IPS DF 6.9 (cell line): ENCODE measurements around the gene LRFN4.

Experiments used
- DNase-seq: peaks from one replicate; pipeline ENCODE4 v3.0.0-alpha.2; 2013; ENCODE audit warnings: low read depth, low spot score
- H3K27ac ChIP-seq: one replicate; pipeline ENCODE4 v1.5.1; 2013; ENCODE audit warnings: low read length, control low read depth
- H3K27me3 ChIP-seq: 2 replicates; pipeline ENCODE4 v1.6.1; 2013; ENCODE audit warnings: mild to moderate bottlenecking, low read length; ENCODE audit not compliant: control insufficient read depth, insufficient read depth
- H3K36me3 ChIP-seq: 2 replicates; pipeline ENCODE4 v1.6.1; 2013; ENCODE audit warnings: low read length; ENCODE audit not compliant: control insufficient read depth, insufficient read depth
- H3K4me1 ChIP-seq: 2 replicates; pipeline ENCODE4 v1.6.1; 2013; ENCODE audit warnings: low read length; ENCODE audit not compliant: control insufficient read depth, insufficient read depth
- H3K4me3 ChIP-seq: 2 replicates; pipeline ENCODE4 v1.5.1; 2013; ENCODE audit warnings: mild to moderate bottlenecking, low read length
- H3K9me3 ChIP-seq: 2 replicates; pipeline ENCODE4 v1.6.1; 2013; ENCODE audit warnings: low read length, inconsistent platforms; ENCODE audit not compliant: control insufficient read depth, insufficient read depth
- WGBS: extraction: QIAGEN DNeasy Blood & Tissue Kit; methylation state at CpG from one replicate; pipeline ENCODE4 v1.1.7; 2013; ENCODE audit warnings: mixed read lengths, missing lambda C conversion rate; ENCODE audit not compliant: insufficient read length, insufficient coverage; 5-methylcytosine and 5-hydroxymethylcytosine counted together

LRFN4 gene

GRCh38 chr11:66858186-66858938 is 1.5 kb downstream of the LRFN4 start:
- H3K4me1 ChIP-seq = peaks cover 3% of the 10 kb centered on the region
- no peaks in the 10 kb centered on the region for H3K9me3 ChIP-seq
- H3K27me3 ChIP-seq = no peaks in the 10 kb centered on the region
- H3K36me3 ChIP-seq = peaks cover 19% of the 10 kb centered on the region; the same call in 1 of the 2 replicates
- H3K4me3 ChIP-seq = no peak overlapping the region
- H3K27ac ChIP-seq = no peak overlapping the region
- DNase-seq = no peak
- no CpG with 5 or more reads among the region's 62 CpGs for WGBS

- H3K27ac ChIP-seq = no peak overlapping the region
- WGBS = no CpG with 5 or more reads among the region's 29 CpGs
Measured at GRCh38 chr11:66858939-66859685, 2.2 kb downstream of the LRFN4 start.

GRCh38 chr11:66859686-66860448 is 3.0 kb downstream of the LRFN4 start:
- WGBS = no CpG with 5 or more reads among the region's 41 CpGs
- Histone ChIP-seq H3K4me3 (no peak overlapping the region), H3K36me3 (peaks cover 19% of the 10 kb centered on the region; the same call in 1 of the 2 replicates), H3K27ac (no peak overlapping the region), H3K4me1 (peaks cover 3% of the 10 kb centered on the region), H3K9me3 (no peaks in the 10 kb centered on the region), H3K27me3 (no peaks in the 10 kb centered on the region)
- no peak for DNase-seq

More at GRCh38 chr11:66858939-66859685, 2.2 kb downstream of the LRFN4 start:
- H3K9me3 ChIP-seq = no peaks in the 10 kb centered on the region
- peaks cover 3% of the 10 kb centered on the region for H3K4me1 ChIP-seq
- H3K27me3 ChIP-seq = no peaks in the 10 kb centered on the region
- H3K4me3 ChIP-seq = no peak overlapping the region
- H3K36me3 ChIP-seq = peaks cover 19% of the 10 kb centered on the region; the same call in 1 of the 2 replicates
- DNase-seq = no peak

- H3K27me3 ChIP-seq = no peaks in the 10 kb centered on the region
- DNase-seq = no peak
- H3K4me1 ChIP-seq = peaks cover 3% of the 10 kb centered on the region
- H3K4me3 ChIP-seq = no peak overlapping the region
- no peak overlapping the region for H3K27ac ChIP-seq
- no peaks in the 10 kb centered on the region for H3K9me3 ChIP-seq
- peaks cover 19% of the 10 kb centered on the region; the same call in 1 of the 2 replicates for H3K36me3 ChIP-seq
- WGBS = no CpG with 5 or more reads among the region's 18 CpGs
Measured at GRCh38 chr11:66860449-66860831, 3.6 kb downstream of the LRFN4 start.

GRCh38 chr11:66861038-66861773 is 4.3 kb downstream of the LRFN4 start:
- no CpG with 5 or more reads among the region's 32 CpGs for WGBS
- H3K4me1 ChIP-seq = no peaks in the 10 kb centered on the region; the same call in 1 of the 2 replicates
- peaks cover 19% of the 10 kb centered on the region; the same call in 1 of the 2 replicates for H3K36me3 ChIP-seq
- no peaks in the 10 kb centered on the region for H3K27me3 ChIP-seq
- H3K9me3 ChIP-seq = no peaks in the 10 kb centered on the region
- no peak for DNase-seq
- no peak overlapping the region for H3K4me3 ChIP-seq
- H3K27ac ChIP-seq = no peak overlapping the region

GRCh38 chr11:66861774-66862558 is 5.1 kb downstream of the LRFN4 start:
- no peak for DNase-seq
- H3K27me3 ChIP-seq = no peaks in the 10 kb centered on the region
- WGBS = no CpG with 5 or more reads among the region's 30 CpGs
- no peaks in the 10 kb centered on the region for H3K9me3 ChIP-seq
- H3K4me1 ChIP-seq = no peaks in the 10 kb centered on the region; the same call in 1 of the 2 replicates
- H3K27ac ChIP-seq = no peak overlapping the region
- peaks cover 19% of the 10 kb centered on the region; the same call in 1 of the 2 replicates for H3K36me3 ChIP-seq
- H3K4me3 ChIP-seq = no peak overlapping the region

- Histone ChIP-seq H3K36me3 (peaks cover 19% of the 10 kb centered on the region; the same call in 1 of the 2 replicates), H3K9me3 (no peaks in the 10 kb centered on the region), H3K27me3 (no peaks in the 10 kb centered on the region), H3K27ac (no peak overlapping the region), H3K4me3 (no peak overlapping the region), H3K4me1 (no peaks in the 10 kb centered on the region; the same call in 1 of the 2 replicates)
- DNase-seq = no peak
- WGBS = no CpG with 5 or more reads among the region's 11 CpGs
Measured at GRCh38 chr11:66862559-66863037, 5.7 kb downstream of the LRFN4 start.

- no peaks in the 10 kb centered on the region; the same call in 1 of the 2 replicates for H3K4me1 ChIP-seq
- no CpG with 5 or more reads among the region's 31 CpGs for WGBS
- peaks cover 14% of the 10 kb centered on the region; the same call in 1 of the 2 replicates for H3K36me3 ChIP-seq
- H3K9me3 ChIP-seq = no peaks in the 10 kb centered on the region
- no peak overlapping the region for H3K4me3 ChIP-seq
- no peaks in the 10 kb centered on the region for H3K27me3 ChIP-seq
- no peak overlapping the region for H3K27ac ChIP-seq
- DNase-seq = no peak
Measured at GRCh38 chr11:66863428-66864125, 6.7 kb downstream of the LRFN4 start.
